H1 (cell line): ENCODE measurements around the gene SFT2D1. TPM values are rescaled to one million over a fixed set of nuclear protein-coding genes. Genes with fewer than 3 reads are reported as not detected.

Source experiments
- CEBPB ChIP-seq: IDR thresholded peaks from 2 replicates; pipeline ENCODE4 v1.6.1; 2012; ENCODE audit warnings: low read depth, low read length
- CHD1 ChIP-seq: IDR thresholded peaks from 2 replicates; pipeline ENCODE4 v1.6.1; 2012; ENCODE audit warnings: low read depth, low read length, improper control_type of control experiment
- EZH2 ChIP-seq: fragments of 200-600 bp; sonication (generic); IDR thresholded peaks from 2 replicates; pipeline ENCODE4 v1.7.1; 2012; ENCODE audit warnings: low read depth, mild to moderate bottlenecking, moderate library complexity, low read length, inconsistent platforms; ENCODE audit not compliant: severe bottlenecking
- TBP ChIP-seq: IDR thresholded peaks from 2 replicates; pipeline ENCODE4 v1.6.1; 2011; ENCODE audit warnings: low read depth, low read length, improper control_type of control experiment
- TEAD4 ChIP-seq: IDR thresholded peaks from 2 replicates; pipeline ENCODE4 v1.6.1; 2012; ENCODE audit warnings: low read depth, low read length, inconsistent platforms, mixed read lengths
- polyA plus RNA-seq, 7 experiments: library from polyadenylated mRNA; depleted of rRNA in 3 of 7; stranded (reverse) in 5 of 7; unstranded in 2 of 7; fragments of >200 nt in 5 of 7; fragments of 200-250 nt in 2 of 7; gene quantifications; 1 replicate in 5 of 7; 2 replicates in 1 of 7; 4 replicates in 1 of 7; pipeline versions ENCODE4 v1.2.1 to v1.2.3, GENCODE V29; 2011 to 2013; ENCODE audit warnings: missing spikeins in 2 of 7, mixed read lengths in 2 of 7
- total RNA-seq: library from RNA; stranded (reverse); fragmentation: NEBNext Ultra II Directional; extraction: Animal tissue kit (Norgen Biotek cat#: 25700); gene quantifications from 2 replicates; pipeline ENCODE4 v1.2.1, GENCODE V29; 2021
- TF ChIP-seq, protein P1 (sequence below): IDR thresholded peaks from 2 replicates; pipeline ENCODE4 v1.6.1; 2011; ENCODE audit warnings: low read length, improper control_type of control experiment
- TF ChIP-seq, protein P2 (sequence below), 3 experiments: IDR thresholded peaks; 1 replicate in 2 of 3; 2 replicates in 1 of 3; pipeline versions ENCODE4 v1.5.1 to v1.6.1; 2011; ENCODE audit warnings: low read length in 3 of 3, mild to moderate bottlenecking in 3 of 3, inconsistent platforms in 2 of 3, low read depth in 1 of 3, moderate library complexity in 1 of 3; ENCODE audit not compliant: insufficient read depth in 1 of 3; ENCODE audit errors: control extremely low read depth in 1 of 3

The SFT2D1 gene
- total and polyA plus RNA-seq, 2 of the 8 experiments (the other 6 are each of a cell fraction or from before 2014, with no cell fraction given): 52.3 to 76.1 TPM

DNA sequence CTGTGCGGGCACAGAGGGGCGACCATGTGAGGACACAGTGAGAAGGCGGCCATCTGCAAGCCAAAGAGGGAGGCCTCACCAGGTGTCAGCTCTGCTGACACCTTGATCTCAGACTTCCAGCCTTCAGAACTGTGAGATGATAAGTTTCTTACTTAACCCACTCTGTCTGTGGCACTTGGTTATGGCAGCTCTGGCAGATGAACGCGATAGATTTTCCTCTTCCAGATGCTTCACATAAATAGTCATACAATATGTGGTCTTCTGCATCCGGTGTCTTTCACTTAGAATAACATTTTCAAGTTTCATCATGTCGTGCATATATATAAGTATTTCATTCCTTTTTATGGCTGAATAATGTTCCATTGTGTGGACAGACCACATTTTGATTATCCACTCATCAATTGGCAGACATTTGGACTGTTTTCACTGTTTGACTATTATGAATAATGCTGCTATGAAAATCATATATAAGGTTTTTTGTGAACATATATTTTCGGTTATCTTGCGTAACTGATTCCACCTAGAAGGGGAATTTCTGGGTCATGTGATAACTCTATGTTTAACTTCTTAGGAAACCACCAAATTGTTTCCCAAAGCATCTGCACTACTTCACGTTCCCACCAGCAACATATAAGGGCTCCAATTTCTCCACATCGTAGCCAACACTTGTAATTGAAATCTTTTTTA, 64.3 kb downstream of the SFT2D1 start (continued):
- TF ChIP-seq, protein P1, sequence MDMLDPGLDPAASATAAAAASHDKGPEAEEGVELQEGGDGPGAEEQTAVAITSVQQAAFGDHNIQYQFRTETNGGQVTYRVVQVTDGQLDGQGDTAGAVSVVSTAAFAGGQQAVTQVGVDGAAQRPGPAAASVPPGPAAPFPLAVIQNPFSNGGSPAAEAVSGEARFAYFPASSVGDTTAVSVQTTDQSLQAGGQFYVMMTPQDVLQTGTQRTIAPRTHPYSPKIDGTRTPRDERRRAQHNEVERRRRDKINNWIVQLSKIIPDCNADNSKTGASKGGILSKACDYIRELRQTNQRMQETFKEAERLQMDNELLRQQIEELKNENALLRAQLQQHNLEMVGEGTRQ: no peak
- TF ChIP-seq, protein P2, sequence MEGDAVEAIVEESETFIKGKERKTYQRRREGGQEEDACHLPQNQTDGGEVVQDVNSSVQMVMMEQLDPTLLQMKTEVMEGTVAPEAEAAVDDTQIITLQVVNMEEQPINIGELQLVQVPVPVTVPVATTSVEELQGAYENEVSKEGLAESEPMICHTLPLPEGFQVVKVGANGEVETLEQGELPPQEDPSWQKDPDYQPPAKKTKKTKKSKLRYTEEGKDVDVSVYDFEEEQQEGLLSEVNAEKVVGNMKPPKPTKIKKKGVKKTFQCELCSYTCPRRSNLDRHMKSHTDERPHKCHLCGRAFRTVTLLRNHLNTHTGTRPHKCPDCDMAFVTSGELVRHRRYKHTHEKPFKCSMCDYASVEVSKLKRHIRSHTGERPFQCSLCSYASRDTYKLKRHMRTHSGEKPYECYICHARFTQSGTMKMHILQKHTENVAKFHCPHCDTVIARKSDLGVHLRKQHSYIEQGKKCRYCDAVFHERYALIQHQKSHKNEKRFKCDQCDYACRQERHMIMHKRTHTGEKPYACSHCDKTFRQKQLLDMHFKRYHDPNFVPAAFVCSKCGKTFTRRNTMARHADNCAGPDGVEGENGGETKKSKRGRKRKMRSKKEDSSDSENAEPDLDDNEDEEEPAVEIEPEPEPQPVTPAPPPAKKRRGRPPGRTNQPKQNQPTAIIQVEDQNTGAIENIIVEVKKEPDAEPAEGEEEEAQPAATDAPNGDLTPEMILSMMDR (IDR thresholded peaks at IDR 0.05; ENCODE audit: control extremely low read depth in 1 of 3, insufficient read depth in 1 of 3, low read depth in 1 of 3, low read length in 3 of 3): no peak
- no peak for TF ChIP-seq EZH2
- TF ChIP-seq CEBPB: no peak
- no peak for TF ChIP-seq TBP
- no peak for TF ChIP-seq TEAD4
- no peak for TF ChIP-seq CHD1
